Endodermal cell (in vitro differentiated cells): ENCODE results near the gene PSMD14. TPM values are rescaled to one million over a fixed set of nuclear protein-coding genes. Genes with fewer than 3 reads are reported as not detected.

ENCODE experiments used
- DNase-seq: peaks from one replicate; pipeline ENCODE4 v3.0.0-alpha.2; 2017
- H3K27ac ChIP-seq: 2 replicates; pipeline ENCODE4 v1.5.1; 2013; ENCODE audit warnings: mild to moderate bottlenecking, low read depth, low read length, moderate library complexity
- H3K27me3 ChIP-seq: 2 replicates; pipeline ENCODE4 v1.6.1; 2013; ENCODE audit warnings: mild to moderate bottlenecking, low read length, moderate library complexity; ENCODE audit not compliant: insufficient read depth, control insufficient read depth, poor library complexity, severe bottlenecking
- H3K36me3 ChIP-seq: 2 replicates; pipeline ENCODE4 v1.7.0; 2013; ENCODE audit warnings: mild to moderate bottlenecking, low read length, moderate library complexity; ENCODE audit not compliant: control insufficient read depth, insufficient read depth
- H3K4me1 ChIP-seq: one replicate; pipeline ENCODE4 v1.7.0; 2013; ENCODE audit warnings: low read length; ENCODE audit not compliant: control insufficient read depth, insufficient read depth
- H3K4me3 ChIP-seq: 2 replicates; pipeline ENCODE4 v1.5.1; 2013; ENCODE audit warnings: mild to moderate bottlenecking, low read length, moderate library complexity
- H3K9ac ChIP-seq: 2 replicates; pipeline ENCODE4 v1.6.1; 2013; ENCODE audit warnings: mild to moderate bottlenecking, low read length, moderate library complexity; ENCODE audit not compliant: poor library complexity, severe bottlenecking; ENCODE audit errors: extremely low read depth
- H3K9me3 ChIP-seq: 2 replicates; pipeline ENCODE4 v1.6.1; 2013; ENCODE audit warnings: mild to moderate bottlenecking, low read length, moderate library complexity; ENCODE audit not compliant: control insufficient read depth
- H3K27ac Mint-ChIP-seq: 2 replicates; pipeline ENCODE4 v1.8.0; 2020; ENCODE audit warnings: mixed read lengths
- H3K27me3 Mint-ChIP-seq: 2 replicates; pipeline ENCODE4 v1.8.0; 2021; ENCODE audit warnings: mild to moderate bottlenecking, mixed read lengths; ENCODE audit not compliant: insufficient read depth
- H3K36me3 Mint-ChIP-seq: 2 replicates; pipeline ENCODE4 v1.8.0; 2020; ENCODE audit warnings: low read depth, mixed read lengths
- H3K4me1 Mint-ChIP-seq: 2 replicates; pipeline ENCODE4 v1.8.0; 2020; ENCODE audit warnings: mixed read lengths
- H3K4me3 Mint-ChIP-seq: 2 replicates; pipeline ENCODE4 v1.8.0; 2020; ENCODE audit warnings: mild to moderate bottlenecking, moderate library complexity, mixed read lengths
- H3K9me3 Mint-ChIP-seq: 2 replicates; pipeline ENCODE4 v1.8.0; 2020; ENCODE audit warnings: mild to moderate bottlenecking, mixed read lengths
- CTCF ChIP-seq: fragments of 200-600 bp; sonication (generic); conservative IDR thresholded peaks from 2 replicates; pipeline ENCODE4 v1.5.0; 2021; ENCODE audit warnings: antibody characterized with exemption, mild to moderate bottlenecking
- WGBS, 2 experiments: methylation state at CpG; one replicate each; pipeline versions ENCODE4 v1.1.5 to v1.1.7; 2013; ENCODE audit warnings: missing lambda C conversion rate in 2 of 2, mixed read lengths in 1 of 2; ENCODE audit not compliant: insufficient coverage in 1 of 2, insufficient read length in 1 of 2; 5-methylcytosine and 5-hydroxymethylcytosine counted together
- total RNA-seq, 2 donors: library from RNA; stranded (reverse); fragmentation: NEBNext Ultra II Directional in 1 of 2; extraction: Animal tissue kit (Norgen Biotek cat#: 25700) in 1 of 2; gene quantifications; 2 replicates in 1 of 2; 3 replicates in 1 of 2; pipeline ENCODE4 v1.2.1, GENCODE V29; 2021

PSMD14 gene
- total RNA-seq, 2 donors from 2014 or later, result 78.3 to 86.2 TPM

DNA sequence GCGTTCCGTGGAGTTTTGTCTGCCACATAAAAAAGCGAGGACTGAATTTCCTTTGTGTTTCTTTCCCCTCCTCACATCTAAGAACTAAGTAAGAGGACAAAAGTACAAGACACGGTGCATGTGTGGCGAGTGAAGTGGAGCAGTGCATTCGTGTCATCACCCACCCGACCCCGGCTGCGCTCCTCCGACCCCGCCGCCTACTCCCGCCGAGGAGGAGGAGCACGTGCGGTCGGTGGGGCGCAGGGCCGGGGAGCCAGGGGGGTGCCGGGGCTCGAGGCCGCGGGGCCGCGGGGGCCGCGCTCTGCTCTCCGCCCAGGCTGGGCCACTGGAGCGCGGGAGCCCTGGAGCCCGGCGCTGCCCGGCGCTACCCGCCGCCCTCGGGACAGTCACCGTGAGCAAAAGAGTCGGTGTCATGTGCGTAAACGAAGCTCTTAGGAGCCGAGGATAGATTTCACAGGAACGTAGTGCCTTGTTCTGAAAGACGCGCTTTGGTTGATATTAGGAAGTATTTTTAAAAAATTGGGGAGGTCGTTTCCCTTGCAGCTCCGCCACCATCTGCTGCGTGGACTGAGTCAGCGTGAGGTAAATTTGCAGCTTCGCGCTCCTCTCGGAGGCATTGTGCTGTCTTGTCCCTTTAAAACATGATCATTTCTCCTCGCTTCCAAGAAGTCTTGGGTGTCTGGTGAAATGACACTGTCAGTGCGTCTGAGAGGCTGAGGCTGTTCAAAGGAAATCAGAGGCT, 118.9 kb downstream of the PSMD14 start:
- no peak overlapping the region for H3K27ac Mint-ChIP-seq
- H3K4me1 Mint-ChIP-seq, result peaks cover 28% of the 10 kb centered on the region
- Histone ChIP-seq H3K4me3 (peak overlapping the region; percentile 19), H3K36me3 (no peaks in the 10 kb centered on the region), H3K27ac (no peak overlapping the region), H3K9ac (no peak overlapping the region), H3K9me3 (peaks cover 4% of the 10 kb centered on the region), H3K27me3 (peaks cover 93% of the 10 kb centered on the region), H3K4me1 (peaks cover 3% of the 10 kb centered on the region)
- TF ChIP-seq CTCF, result no peak
- no peaks in the 10 kb centered on the region for H3K36me3 Mint-ChIP-seq
- peak; percentile 72 for DNase-seq
- H3K4me3 Mint-ChIP-seq, result peak overlapping the region; percentile 46
- H3K9me3 Mint-ChIP-seq, result peaks cover 3% of the 10 kb centered on the region
- peaks cover 78% of the 10 kb centered on the region for H3K27me3 Mint-ChIP-seq
- 11 to 22% methylated on average over 6 to 54 of the region's 54 CpGs for WGBS, 2 experiments

GRCh38 chr2:161427664-161428587, 119.7 kb downstream of the PSMD14 start:
- peak; percentile 77 for DNase-seq
- Histone ChIP-seq H3K9me3 (peaks cover 4% of the 10 kb centered on the region), H3K4me3 (peak overlapping the region; percentile 19), H3K4me1 (no peaks in the 10 kb centered on the region), H3K27me3 (peaks cover 87% of the 10 kb centered on the region), H3K9ac (no peak overlapping the region), H3K27ac (no peak overlapping the region), H3K36me3 (no peaks in the 10 kb centered on the region)
- Mint-ChIP-seq H3K27ac (no peak overlapping the region), H3K36me3 (no peaks in the 10 kb centered on the region), H3K27me3 (peaks cover 69% of the 10 kb centered on the region), H3K4me1 (peaks cover 20% of the 10 kb centered on the region), H3K9me3 (peaks cover 3% of the 10 kb centered on the region), H3K4me3 (peak overlapping the region; percentile 46)
- no peak for TF ChIP-seq CTCF
- 53 to 60% methylated on average over 36 to 64 of the region's 64 CpGs for WGBS, 2 experiments

- H3K9me3 ChIP-seq, result peaks cover 4% of the 10 kb centered on the region
- no peak overlapping the region for H3K4me3 ChIP-seq
- Mint-ChIP-seq H3K9me3 (peaks cover 3% of the 10 kb centered on the region), H3K27me3 (peaks cover 51% of the 10 kb centered on the region), H3K4me1 (peaks cover 11% of the 10 kb centered on the region), H3K36me3 (no peaks in the 10 kb centered on the region), H3K4me3 (no peak overlapping the region), H3K27ac (no peak overlapping the region)
- TF ChIP-seq CTCF, result no peak
- no peak overlapping the region for H3K9ac ChIP-seq
- no peaks in the 10 kb centered on the region for H3K36me3 ChIP-seq
- WGBS, 2 experiments, result 94% methylated on average over 2 of the region's 2 CpGs; no CpG with 5 or more reads in 1 of the 2 experiments
- H3K4me1 ChIP-seq, result no peaks in the 10 kb centered on the region
- no peak overlapping the region for H3K27ac ChIP-seq
- no peak for DNase-seq
- peaks cover 63% of the 10 kb centered on the region for H3K27me3 ChIP-seq
These were observed 122.2 kb downstream of the PSMD14 start for GRCh38 chr2:161430386-161430785.
